H1 (cell line): ENCODE results near the gene TPRKB. TPM values are rescaled to one million over a fixed set of nuclear protein-coding genes. Genes with fewer than 3 reads are reported as not detected.
"Not testable (repeated sequence)": the region's sequence is repeated elsewhere in the genome, so short reads cannot be mapped to it uniquely, and the experiment has no call there.

Experiments used
- CTCF ChIA-PET: fragments of 300-600 bp; sonication (Branson Sonifier 250); formaldehyde crosslinking; loops from one replicate; lab custom pipeline; 2021; ENCODE audit not compliant: partially characterized antibody; lab: Charles Lee
- POLR2A ChIA-PET: fragments of 300-600 bp; sonication (Branson Sonifier 250); formaldehyde crosslinking; loops from one replicate; lab custom pipeline; 2021; ENCODE audit warnings: inconsistent platforms; ENCODE audit not compliant: partially characterized antibody; lab: Charles Lee
- DNase-seq, 2 experiments: peaks; one replicate each; pipeline versions ENCODE4 v3.0.0 to v3.0.0-alpha.2; 2010 to 2022; ENCODE audit warnings: low spot score in 2 of 2, low read depth in 1 of 2, mixed read lengths in 1 of 2
- FAIRE-seq: peaks from 2 replicates; lab custom pipeline; 2011; peaks lifted over from hg19 to GRCh38; lab: Jason Lieb, UNC
- H2AFZ ChIP-seq: 2 replicates; pipeline ENCODE4 v1.8.1; 2012; ENCODE audit warnings: low read length, inconsistent platforms
- H2AK5ac ChIP-seq: 2 replicates; pipeline ENCODE4 v1.6.1; 2013; ENCODE audit warnings: low read depth, low read length
- H2BK120ac ChIP-seq: replicated peaks from 2 replicates; pipeline ENCODE3; 2013; ENCODE audit warnings: low read depth, low read length, inconsistent platforms
- H2BK12ac ChIP-seq: 2 replicates; pipeline ENCODE4 v1.6.1; 2013; ENCODE audit warnings: low read depth, low read length
- H2BK15ac ChIP-seq: 2 replicates; pipeline ENCODE4 v1.6.1; 2013; ENCODE audit warnings: low read length
- H2BK20ac ChIP-seq: 2 replicates; pipeline ENCODE4 v1.6.1; 2013; ENCODE audit warnings: low read length
- H2BK5ac ChIP-seq: 2 replicates; pipeline ENCODE4 v1.6.1; 2013; ENCODE audit warnings: low read depth, low read length
- H3K14ac ChIP-seq: 2 replicates; pipeline ENCODE4 v1.6.1; 2013; ENCODE audit warnings: inconsistent platforms; ENCODE audit not compliant: insufficient read length
- H3K18ac ChIP-seq: 2 replicates; pipeline ENCODE4 v1.6.1; 2013; ENCODE audit warnings: low read length; ENCODE audit errors: extremely low read depth
- H3K23ac ChIP-seq: 2 replicates; pipeline ENCODE4 v1.6.1; 2013; ENCODE audit warnings: inconsistent platforms; ENCODE audit not compliant: insufficient read length
- H3K23me2 ChIP-seq: 2 replicates; pipeline ENCODE4 v1.6.1; 2013; ENCODE audit warnings: low read depth, low read length
- H3K27ac ChIP-seq: 2 replicates; pipeline ENCODE4 v1.6.1; 2011; ENCODE audit warnings: low read depth, low read length, inconsistent platforms
- H3K27me3 ChIP-seq, 4 experiments: replicated peaks in 1 of 4; 1 replicate in 1 of 4; 2 replicates in 3 of 4; pipeline versions ENCODE4 v1.6.1 to v1.8.1; 2011 to 2013; ENCODE audit warnings: low read length in 3 of 4, mild to moderate bottlenecking in 3 of 4, inconsistent platforms in 2 of 4, mixed read lengths in 2 of 4, moderate library complexity in 1 of 4; ENCODE audit not compliant: control insufficient read depth in 3 of 4, insufficient read depth in 3 of 4; ENCODE audit errors: extremely low read depth in 1 of 4
- H3K36me3 ChIP-seq, 4 experiments: 2 replicates each; pipeline versions ENCODE4 v1.6.1 to v1.8.1; 2011 to 2013; ENCODE audit warnings: mild to moderate bottlenecking in 4 of 4, low read length in 3 of 4, moderate library complexity in 2 of 4, control low read depth in 1 of 4, inconsistent platforms in 1 of 4; ENCODE audit not compliant: insufficient read depth in 4 of 4, control insufficient read depth in 2 of 4
- H3K4ac ChIP-seq: replicated peaks from 2 replicates; pipeline ENCODE3; 2013; ENCODE audit warnings: low read length, low read depth, mixed read lengths, inconsistent platforms; ENCODE audit not compliant: insufficient read length
- H3K4me1 ChIP-seq, 4 experiments: replicated peaks in 1 of 4; 1 replicate in 1 of 4; 2 replicates in 3 of 4; pipeline versions ENCODE4 v1.6.1 to v1.8.1; 2011 to 2013; ENCODE audit warnings: low read length in 3 of 4, inconsistent platforms in 2 of 4, mixed read lengths in 1 of 4; ENCODE audit not compliant: insufficient read depth in 4 of 4, control insufficient read depth in 3 of 4
- H3K4me2 ChIP-seq, 2 experiments: 2 replicates each; pipeline versions ENCODE4 v1.6.1 to v1.8.1; 2011 to 2013; ENCODE audit warnings: low read depth in 2 of 2, low read length in 2 of 2, control low read depth in 1 of 2, inconsistent platforms in 1 of 2, mild to moderate bottlenecking in 1 of 2; ENCODE audit not compliant: insufficient read depth in 1 of 2
- H3K4me3 ChIP-seq, 4 experiments: fragments of 200-600, 300-600 bp in 1 of 4; sonication (generic), shearing (Covaris generic), sonication (Bioruptor Twin) in 1 of 4; 2 replicates each; pipeline versions ENCODE4 v1.5.1 to v1.8.1; 2011 to 2016; ENCODE audit warnings: low read length in 4 of 4, low read depth in 3 of 4, control low read depth in 2 of 4, inconsistent platforms in 2 of 4, mild to moderate bottlenecking in 2 of 4, mixed read lengths in 1 of 4, moderate library complexity in 1 of 4; ENCODE audit not compliant: insufficient read depth in 2 of 4; ENCODE audit errors: extremely low read depth in 1 of 4
- H3K56ac ChIP-seq: replicated peaks from 2 replicates; pipeline ENCODE3; 2013; ENCODE audit warnings: low read depth, mild to moderate bottlenecking, mixed read lengths, low read length, inconsistent platforms; ENCODE audit not compliant: insufficient read length
- H3K79me1 ChIP-seq: 2 replicates; pipeline ENCODE4 v1.6.1; 2013; ENCODE audit warnings: low read depth, low read length, control low read depth
- H3K79me2 ChIP-seq, 2 experiments: 2 replicates each; pipeline versions ENCODE4 v1.6.1 to v1.8.1; 2012 to 2013; ENCODE audit warnings: low read length in 2 of 2, mild to moderate bottlenecking in 2 of 2, inconsistent platforms in 1 of 2; ENCODE audit not compliant: insufficient read depth in 2 of 2, control insufficient read depth in 1 of 2
- H3K9ac ChIP-seq, 4 experiments: replicated peaks in 1 of 4; 1 replicate in 1 of 4; 2 replicates in 3 of 4; pipeline versions ENCODE4 v1.6.1 to v1.8.1; 2011 to 2013; ENCODE audit warnings: low read depth in 3 of 4, low read length in 3 of 4, control low read depth in 2 of 4, mild to moderate bottlenecking in 2 of 4, moderate library complexity in 2 of 4, inconsistent platforms in 1 of 4; ENCODE audit errors: extremely low read depth in 1 of 4
- H3K9me3 ChIP-seq, 2 experiments: 2 replicates each; pipeline versions ENCODE4 v1.6.1 to v1.8.1; 2012 to 2013; ENCODE audit warnings: mild to moderate bottlenecking in 2 of 2, moderate library complexity in 2 of 2, control low read depth in 1 of 2, inconsistent platforms in 1 of 2, low read depth in 1 of 2, low read length in 1 of 2, mixed read lengths in 1 of 2; ENCODE audit not compliant: insufficient read depth in 2 of 2
- H4K20me1 ChIP-seq, 2 experiments: replicated peaks in 1 of 2; 2 replicates each; pipeline versions ENCODE3 to v1.8.1; 2011 to 2013; ENCODE audit warnings: inconsistent platforms in 2 of 2, low read length in 2 of 2, mild to moderate bottlenecking in 1 of 2; ENCODE audit not compliant: insufficient read depth in 2 of 2, control insufficient read depth in 1 of 2
- H4K5ac ChIP-seq: 2 replicates; pipeline ENCODE4 v1.6.1; 2013; ENCODE audit warnings: low read length, low read depth, mixed read lengths, inconsistent platforms; ENCODE audit not compliant: insufficient read length
- H4K8ac ChIP-seq: 2 replicates; pipeline ENCODE4 v1.8.0; 2013; ENCODE audit warnings: mild to moderate bottlenecking, moderate library complexity, low read length, inconsistent platforms; ENCODE audit not compliant: insufficient read depth; ENCODE audit errors: extremely low read depth
- H4K91ac ChIP-seq: replicated peaks from 2 replicates; pipeline ENCODE3; 2013; ENCODE audit warnings: low read length, mixed read lengths, inconsistent platforms; ENCODE audit not compliant: insufficient read length
- WGBS, 2 experiments: shearing (Covaris generic) in 1 of 2; methylation state at CpG; one replicate each; pipeline versions ENCODE4 v1.1.6 to v1.1.7; 2013 to 2015; ENCODE audit warnings: low lambda C conversion rate in 2 of 2, mixed read lengths in 2 of 2, inconsistent platforms in 1 of 2, low coverage in 1 of 2, missing lambda C conversion rate in 1 of 2; ENCODE audit not compliant: insufficient replicate concordance in 2 of 2, insufficient coverage in 1 of 2, insufficient read length in 1 of 2; ENCODE audit errors: extremely low coverage in 1 of 2, missing lambda C conversion rate in 1 of 2; 5-methylcytosine and 5-hydroxymethylcytosine counted together
- polyA plus RNA-seq, 7 experiments: library from polyadenylated mRNA; depleted of rRNA in 3 of 7; stranded (reverse) in 5 of 7; unstranded in 2 of 7; fragments of >200 nt in 5 of 7; fragments of 200-250 nt in 2 of 7; gene quantifications; 1 replicate in 5 of 7; 2 replicates in 1 of 7; 4 replicates in 1 of 7; pipeline versions ENCODE4 v1.2.1 to v1.2.3, GENCODE V29; 2011 to 2013; ENCODE audit warnings: missing spikeins in 2 of 7, mixed read lengths in 2 of 7
- total RNA-seq: library from RNA; stranded (reverse); fragmentation: NEBNext Ultra II Directional; extraction: Animal tissue kit (Norgen Biotek cat#: 25700); gene quantifications from 2 replicates; pipeline ENCODE4 v1.2.1, GENCODE V29; 2021

The TPRKB gene
- total and polyA plus RNA-seq, 2 of the 8 experiments (the other 6 are each of a cell fraction or from before 2014, with no cell fraction given) = 40.3 to 41.6 TPM

DNA sequence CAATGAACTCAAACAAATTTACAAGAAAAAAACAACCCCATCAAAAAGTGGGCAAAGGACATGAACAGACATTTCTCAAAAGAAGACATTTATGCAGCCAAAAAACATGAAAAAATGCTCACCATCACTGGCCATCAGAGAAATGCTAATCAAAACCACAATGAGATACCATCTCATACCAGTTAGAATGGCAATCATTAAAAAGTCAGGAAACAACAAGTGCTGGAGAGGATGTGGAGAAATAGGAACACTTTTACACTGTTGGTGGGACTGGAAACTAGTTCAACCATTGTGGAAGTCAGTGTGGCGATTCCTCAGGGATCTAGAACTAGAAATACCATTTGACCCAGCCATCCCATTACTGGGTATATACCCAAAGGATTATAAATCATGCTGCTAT, 10.5 kb downstream of the TPRKB start:
- POLR2A ChIA-PET, H3K79me2 ChIP-seq, H4K5ac ChIP-seq, FAIRE-seq, H3K18ac ChIP-seq, H3K4ac ChIP-seq, H2BK12ac ChIP-seq, H3K4me3 ChIP-seq, H3K23me2 ChIP-seq, H2BK20ac ChIP-seq, H4K8ac ChIP-seq, CTCF ChIA-PET, H3K14ac ChIP-seq, H3K79me1 ChIP-seq, H2AK5ac ChIP-seq, H3K9ac ChIP-seq, H4K20me1 ChIP-seq, DNase-seq, H3K4me1 ChIP-seq, H3K23ac ChIP-seq, H3K27ac ChIP-seq, H2BK120ac ChIP-seq, H3K4me2 ChIP-seq, H3K27me3 ChIP-seq, H4K91ac ChIP-seq, H2BK15ac ChIP-seq, H2AFZ ChIP-seq, H3K9me3 ChIP-seq, H3K56ac ChIP-seq, H2BK5ac ChIP-seq: not testable (repeated sequence)
- peaks cover 0 to 12% (median 5%) of the 10 kb centered on the region in 4 experiments; a peak in 4 of 8 replicates for H3K36me3 ChIP-seq
- WGBS, 2 experiments = no CpG with 5 or more reads among the region's 1 CpG
